HL-60 (cell line): ENCODE measurements around the gene FNDC5.

ENCODE experiments used
- DNase-seq, 2 experiments: peaks; one replicate each; pipeline ENCODE4 v3.0.0-alpha.2; 2010 to 2020; ENCODE audit warnings: low read depth in 1 of 2, low spot score in 1 of 2
- H3K27ac ChIP-seq: fragments of 250-450 bp; sonication (Bioruptor Pico); replicated peaks from 2 replicates; pipeline ENCODE4 v1.5.1; 2020; ENCODE audit warnings: mild to moderate bottlenecking, moderate library complexity
- H3K27me3 ChIP-seq: fragments of 250-450 bp; sonication (Bioruptor Pico); 2 replicates; pipeline ENCODE4 v1.5.1; 2021; ENCODE audit warnings: mild to moderate bottlenecking, moderate library complexity; ENCODE audit not compliant: insufficient read depth, poor library complexity, severe bottlenecking
- H3K4me3 ChIP-seq: replicated peaks from 2 replicates; pipeline ENCODE4 v1.5.1; 2011; ENCODE audit warnings: mild to moderate bottlenecking, control low read depth, low read length; ENCODE audit not compliant: insufficient read depth
- GABPA ChIP-seq: IDR thresholded peaks from 2 replicates; pipeline ENCODE4 v1.6.1; 2012; ENCODE audit warnings: low read depth
- POLR2AphosphoS5 ChIP-seq: IDR thresholded peaks from 2 replicates; pipeline ENCODE4 v1.6.1; 2012; ENCODE audit warnings: low read depth
- SPI1 ChIP-seq: IDR thresholded peaks from 2 replicates; pipeline ENCODE4 v1.6.1; 2012; ENCODE audit warnings: low read depth, mild to moderate bottlenecking, borderline replicate concordance
- TF ChIP-seq, protein P1 (sequence below): IDR thresholded peaks from 2 replicates; pipeline ENCODE4 v1.6.1; 2012; ENCODE audit warnings: low read depth; ENCODE audit not compliant: insufficient replicate concordance
- TF ChIP-seq, protein P2 (sequence below): IDR thresholded peaks from one replicate; pipeline ENCODE4 v1.5.1; 2011; ENCODE audit warnings: low read length, control low read depth, inconsistent platforms; ENCODE audit not compliant: insufficient read depth

The FNDC5 gene

GRCh38 chr1:32881871-32882850, 11.4 kb upstream of the FNDC5 start:
- DNase-seq: no peak
- TF ChIP-seq, protein P1, sequence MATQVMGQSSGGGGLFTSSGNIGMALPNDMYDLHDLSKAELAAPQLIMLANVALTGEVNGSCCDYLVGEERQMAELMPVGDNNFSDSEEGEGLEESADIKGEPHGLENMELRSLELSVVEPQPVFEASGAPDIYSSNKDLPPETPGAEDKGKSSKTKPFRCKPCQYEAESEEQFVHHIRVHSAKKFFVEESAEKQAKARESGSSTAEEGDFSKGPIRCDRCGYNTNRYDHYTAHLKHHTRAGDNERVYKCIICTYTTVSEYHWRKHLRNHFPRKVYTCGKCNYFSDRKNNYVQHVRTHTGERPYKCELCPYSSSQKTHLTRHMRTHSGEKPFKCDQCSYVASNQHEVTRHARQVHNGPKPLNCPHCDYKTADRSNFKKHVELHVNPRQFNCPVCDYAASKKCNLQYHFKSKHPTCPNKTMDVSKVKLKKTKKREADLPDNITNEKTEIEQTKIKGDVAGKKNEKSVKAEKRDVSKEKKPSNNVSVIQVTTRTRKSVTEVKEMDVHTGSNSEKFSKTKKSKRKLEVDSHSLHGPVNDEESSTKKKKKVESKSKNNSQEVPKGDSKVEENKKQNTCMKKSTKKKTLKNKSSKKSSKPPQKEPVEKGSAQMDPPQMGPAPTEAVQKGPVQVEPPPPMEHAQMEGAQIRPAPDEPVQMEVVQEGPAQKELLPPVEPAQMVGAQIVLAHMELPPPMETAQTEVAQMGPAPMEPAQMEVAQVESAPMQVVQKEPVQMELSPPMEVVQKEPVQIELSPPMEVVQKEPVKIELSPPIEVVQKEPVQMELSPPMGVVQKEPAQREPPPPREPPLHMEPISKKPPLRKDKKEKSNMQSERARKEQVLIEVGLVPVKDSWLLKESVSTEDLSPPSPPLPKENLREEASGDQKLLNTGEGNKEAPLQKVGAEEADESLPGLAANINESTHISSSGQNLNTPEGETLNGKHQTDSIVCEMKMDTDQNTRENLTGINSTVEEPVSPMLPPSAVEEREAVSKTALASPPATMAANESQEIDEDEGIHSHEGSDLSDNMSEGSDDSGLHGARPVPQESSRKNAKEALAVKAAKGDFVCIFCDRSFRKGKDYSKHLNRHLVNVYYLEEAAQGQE: no peak
- TF ChIP-seq GABPA (no peak), POLR2AphosphoS5 (no peak), SPI1 (no peak)
- TF ChIP-seq, protein P2, sequence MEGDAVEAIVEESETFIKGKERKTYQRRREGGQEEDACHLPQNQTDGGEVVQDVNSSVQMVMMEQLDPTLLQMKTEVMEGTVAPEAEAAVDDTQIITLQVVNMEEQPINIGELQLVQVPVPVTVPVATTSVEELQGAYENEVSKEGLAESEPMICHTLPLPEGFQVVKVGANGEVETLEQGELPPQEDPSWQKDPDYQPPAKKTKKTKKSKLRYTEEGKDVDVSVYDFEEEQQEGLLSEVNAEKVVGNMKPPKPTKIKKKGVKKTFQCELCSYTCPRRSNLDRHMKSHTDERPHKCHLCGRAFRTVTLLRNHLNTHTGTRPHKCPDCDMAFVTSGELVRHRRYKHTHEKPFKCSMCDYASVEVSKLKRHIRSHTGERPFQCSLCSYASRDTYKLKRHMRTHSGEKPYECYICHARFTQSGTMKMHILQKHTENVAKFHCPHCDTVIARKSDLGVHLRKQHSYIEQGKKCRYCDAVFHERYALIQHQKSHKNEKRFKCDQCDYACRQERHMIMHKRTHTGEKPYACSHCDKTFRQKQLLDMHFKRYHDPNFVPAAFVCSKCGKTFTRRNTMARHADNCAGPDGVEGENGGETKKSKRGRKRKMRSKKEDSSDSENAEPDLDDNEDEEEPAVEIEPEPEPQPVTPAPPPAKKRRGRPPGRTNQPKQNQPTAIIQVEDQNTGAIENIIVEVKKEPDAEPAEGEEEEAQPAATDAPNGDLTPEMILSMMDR: no peak
- H3K27ac ChIP-seq: no peak overlapping the region
- peaks cover 22% of the 10 kb centered on the region for H3K27me3 ChIP-seq
- H3K4me3 ChIP-seq: no peak overlapping the region

DNA sequence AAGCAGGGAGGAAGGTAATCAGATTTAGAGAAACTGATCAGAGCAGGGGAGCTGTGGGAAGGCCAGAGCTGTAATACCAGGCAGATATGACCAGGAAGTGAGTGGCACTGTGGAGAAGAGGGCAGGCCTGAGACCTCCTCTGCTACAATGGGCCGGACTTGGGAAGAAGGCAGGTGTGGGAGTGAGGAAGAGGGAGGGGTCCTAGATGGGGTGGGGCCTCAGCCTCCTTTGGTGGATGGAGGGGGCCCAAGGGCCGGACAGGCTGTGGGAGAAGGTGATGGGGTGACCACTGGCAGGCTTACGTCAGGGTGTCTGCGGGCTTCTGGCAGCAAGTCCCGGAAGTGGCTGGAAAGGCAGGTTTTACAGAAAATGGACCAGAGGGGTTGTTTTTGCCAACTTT, 10.6 kb upstream of the FNDC5 start:
- TF ChIP-seq, protein P2: no peak
- TF ChIP-seq GABPA (no peak), POLR2AphosphoS5 (no peak), SPI1 (no peak)
- TF ChIP-seq, protein P1: no peak
- DNase-seq: no peak
- no peak overlapping the region for H3K27ac ChIP-seq
- no peak overlapping the region for H3K4me3 ChIP-seq
- peaks cover 14% of the 10 kb centered on the region for H3K27me3 ChIP-seq

- TF ChIP-seq GABPA (no peak), SPI1 (no peak), POLR2AphosphoS5 (no peak)
- TF ChIP-seq, protein P2: no peak
- TF ChIP-seq, protein P1: no peak
- H3K4me3 ChIP-seq: no peak overlapping the region
- no peak overlapping the region for H3K27ac ChIP-seq
- peaks cover 11% of the 10 kb centered on the region for H3K27me3 ChIP-seq
- DNase-seq: no peak
Observed at GRCh38 chr1:32878637-32879041, 7.9 kb upstream of the FNDC5 start.
